Neural progenitor cell (in vitro differentiated cells): ENCODE results near the gene COQ5. TPM values are rescaled to one million over a fixed set of nuclear protein-coding genes. Genes with fewer than 3 reads are reported as not detected.
A peak's percentile ranks its signal among the peaks of the same experiment; 100 is the strongest.

Source experiments
- DNase-seq: peaks from one replicate; pipeline ENCODE4 v3.0.0-alpha.2; 2016; ENCODE audit warnings: low spot score
- H2AFZ ChIP-seq: fragments of 200-600 bp; sonication (generic); replicated peaks from 2 replicates; pipeline ENCODE4 v1.6.1; 2016; ENCODE audit warnings: antibody characterized with exemption
- H3F3A ChIP-seq: fragments of 200-600 bp; sonication (generic); 2 replicates; pipeline ENCODE4 v1.6.1; 2016; ENCODE audit warnings: antibody characterized with exemption, low read depth
- H3K27ac ChIP-seq: fragments of 200-600 bp; sonication (generic); 2 replicates; pipeline ENCODE4 v1.5.1; 2016; ENCODE audit warnings: mild to moderate bottlenecking
- H3K27me3 ChIP-seq: fragments of 200-600 bp; sonication (generic); 2 replicates; pipeline ENCODE4 v1.6.1; 2016; ENCODE audit warnings: mild to moderate bottlenecking, moderate library complexity
- H3K36me3 ChIP-seq: fragments of 200-600 bp; sonication (generic); 2 replicates; pipeline ENCODE4 v1.5.1; 2016
- H3K4me1 ChIP-seq: fragments of 200-600 bp; sonication (generic); 2 replicates; pipeline ENCODE4 v1.6.1; 2016; ENCODE audit warnings: mixed run types
- H3K4me2 ChIP-seq: fragments of 200-600 bp; sonication (generic); 2 replicates; pipeline ENCODE4 v1.6.1; 2016
- H3K4me3 ChIP-seq: fragments of 200-600 bp; sonication (generic); 2 replicates; pipeline ENCODE4 v1.5.1; 2016
- H3K79me2 ChIP-seq: fragments of 200-600 bp; sonication (generic); 2 replicates; pipeline ENCODE4 v1.6.1; 2016; ENCODE audit warnings: low read depth
- H3K9ac ChIP-seq: fragments of 200-600 bp; sonication (generic); 2 replicates; pipeline ENCODE4 v1.6.1; 2016
- H3K9me3 ChIP-seq: fragments of 200-600 bp; sonication (generic); 2 replicates; pipeline ENCODE4 v1.5.1; 2016; ENCODE audit warnings: low read depth
- H4K20me1 ChIP-seq: fragments of 200-600 bp; sonication (generic); 2 replicates; pipeline ENCODE4 v1.6.1; 2016; ENCODE audit warnings: low read depth
- H3K27ac Mint-ChIP-seq: 3 replicates; pipeline ENCODE4 v1.8.0; 2021; ENCODE audit warnings: mixed read lengths
- H3K27me3 Mint-ChIP-seq: 2 replicates; pipeline ENCODE4 v1.8.0; 2022; ENCODE audit warnings: low read depth, mild to moderate bottlenecking, inconsistent platforms, moderate library complexity, mixed read lengths; ENCODE audit not compliant: insufficient read depth
- H3K36me3 Mint-ChIP-seq: 3 replicates; pipeline ENCODE4 v1.8.0; 2021; ENCODE audit warnings: mixed read lengths
- H3K4me1 Mint-ChIP-seq: 3 replicates; pipeline ENCODE4 v1.8.0; 2021; ENCODE audit warnings: mixed read lengths
- H3K4me3 Mint-ChIP-seq: 3 replicates; pipeline ENCODE4 v1.8.0; 2021; ENCODE audit warnings: mild to moderate bottlenecking, moderate library complexity, mixed read lengths
- H3K9me3 Mint-ChIP-seq: 3 replicates; pipeline ENCODE4 v1.8.0; 2020; ENCODE audit warnings: mixed read lengths
- EZH2 ChIP-seq: fragments of 200-600 bp; sonication (generic); IDR thresholded peaks from 2 replicates; pipeline ENCODE4 v1.6.1; 2017; ENCODE audit warnings: antibody characterized with exemption, mild to moderate bottlenecking, moderate library complexity
- EZH2phosphoT487 ChIP-seq: fragments of 200-600 bp; sonication (generic); IDR thresholded peaks from 2 replicates; pipeline ENCODE4 v1.6.1; 2017; ENCODE audit warnings: antibody characterized with exemption
- small RNA-seq: library from RNA; depleted of rRNA; stranded (forward); fragments of <200 nt; gene quantifications from one replicate; pipeline ENCODE3, GENCODE V24; 2015
- total RNA-seq: library from RNA; depleted of rRNA; stranded (reverse); fragments of >200 nt; gene quantifications from 2 replicates; pipeline ENCODE4 v1.2.3, GENCODE V29; 2015; ENCODE audit warnings: low replicate concordance
- TF ChIP-seq, protein P1 (sequence below): fragments of 200-600 bp; sonication (generic); IDR thresholded peaks from 2 replicates; pipeline ENCODE4 v1.5.1; 2017; ENCODE audit warnings: antibody characterized with exemption, mild to moderate bottlenecking

The COQ5 gene
- total RNA-seq, 1 donor from 2014 or later = 72.7 TPM

DNA sequence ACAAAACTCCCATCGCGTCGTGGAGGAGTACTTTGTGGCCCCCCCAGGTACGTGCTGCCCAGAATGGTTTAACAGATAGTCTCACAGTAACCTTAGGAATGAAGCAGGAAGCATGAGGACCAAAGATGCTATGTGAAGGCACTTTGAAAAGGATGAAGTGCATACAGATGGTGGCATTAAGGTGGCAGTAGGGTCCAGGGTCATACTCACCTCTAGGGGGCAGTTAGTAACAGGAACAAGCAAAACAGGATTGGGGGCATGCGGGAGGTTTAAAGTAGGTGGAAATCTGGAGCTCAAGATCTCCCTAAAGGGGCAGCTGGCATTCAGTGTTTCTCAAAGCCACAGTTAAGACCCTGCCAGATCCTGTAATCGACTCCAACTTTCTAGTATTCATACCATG is 71.8 kb downstream of the COQ5 start:
- TF ChIP-seq EZH2phosphoT487 = no peak
- TF ChIP-seq, protein P1, sequence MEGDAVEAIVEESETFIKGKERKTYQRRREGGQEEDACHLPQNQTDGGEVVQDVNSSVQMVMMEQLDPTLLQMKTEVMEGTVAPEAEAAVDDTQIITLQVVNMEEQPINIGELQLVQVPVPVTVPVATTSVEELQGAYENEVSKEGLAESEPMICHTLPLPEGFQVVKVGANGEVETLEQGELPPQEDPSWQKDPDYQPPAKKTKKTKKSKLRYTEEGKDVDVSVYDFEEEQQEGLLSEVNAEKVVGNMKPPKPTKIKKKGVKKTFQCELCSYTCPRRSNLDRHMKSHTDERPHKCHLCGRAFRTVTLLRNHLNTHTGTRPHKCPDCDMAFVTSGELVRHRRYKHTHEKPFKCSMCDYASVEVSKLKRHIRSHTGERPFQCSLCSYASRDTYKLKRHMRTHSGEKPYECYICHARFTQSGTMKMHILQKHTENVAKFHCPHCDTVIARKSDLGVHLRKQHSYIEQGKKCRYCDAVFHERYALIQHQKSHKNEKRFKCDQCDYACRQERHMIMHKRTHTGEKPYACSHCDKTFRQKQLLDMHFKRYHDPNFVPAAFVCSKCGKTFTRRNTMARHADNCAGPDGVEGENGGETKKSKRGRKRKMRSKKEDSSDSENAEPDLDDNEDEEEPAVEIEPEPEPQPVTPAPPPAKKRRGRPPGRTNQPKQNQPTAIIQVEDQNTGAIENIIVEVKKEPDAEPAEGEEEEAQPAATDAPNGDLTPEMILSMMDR = peak; percentile 51
- no peak for TF ChIP-seq EZH2
- Histone ChIP-seq H3K36me3 (peaks cover 8% of the 10 kb centered on the region), H3K27me3 (no peaks in the 10 kb centered on the region), H2AFZ (no peak overlapping the region), H3K4me2 (no peak overlapping the region), H3K9ac (no peak overlapping the region), H3K4me3 (no peak overlapping the region), H3K4me1 (no peaks in the 10 kb centered on the region), H4K20me1 (peaks cover 17% of the 10 kb centered on the region), H3F3A (peaks cover 74% of the 10 kb centered on the region), H3K27ac (no peak overlapping the region), H3K79me2 (peaks cover 6% of the 10 kb centered on the region), H3K9me3 (no peaks in the 10 kb centered on the region)
- DNase-seq = peak; percentile 44
- Mint-ChIP-seq H3K36me3 (peaks cover 34% of the 10 kb centered on the region), H3K4me3 (no peak overlapping the region), H3K27me3 (no peaks in the 10 kb centered on the region), H3K4me1 (no peaks in the 10 kb centered on the region), H3K9me3 (no peaks in the 10 kb centered on the region), H3K27ac (no peak overlapping the region)

DNA sequence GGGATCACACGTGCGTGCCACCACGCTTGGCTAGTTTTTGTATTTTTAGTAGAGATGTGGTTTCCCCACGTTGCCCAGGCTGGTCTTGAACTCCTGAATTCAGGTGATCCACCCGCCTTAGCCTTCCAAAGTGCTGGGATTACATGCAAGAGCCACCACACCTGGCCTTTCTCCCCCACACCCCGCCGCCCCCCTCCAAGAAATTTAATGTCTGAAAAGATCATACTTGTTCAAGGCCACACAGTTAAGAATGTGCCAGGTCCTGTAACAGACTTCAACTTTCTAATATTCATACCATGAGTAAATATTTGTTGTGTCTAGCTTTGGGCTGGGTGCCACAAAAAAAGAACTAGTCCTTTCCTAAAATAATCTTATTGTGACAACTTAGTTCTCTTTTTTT is 73.7 kb downstream of the COQ5 start:
- Mint-ChIP-seq H3K27ac (no peak overlapping the region), H3K9me3 (no peaks in the 10 kb centered on the region), H3K4me1 (no peaks in the 10 kb centered on the region), H3K36me3 (peaks cover 27% of the 10 kb centered on the region), H3K4me3 (no peak overlapping the region), H3K27me3 (no peaks in the 10 kb centered on the region)
- H3K9me3 ChIP-seq = no peaks in the 10 kb centered on the region
- no peaks in the 10 kb centered on the region for H3K27me3 ChIP-seq
- H3K36me3 ChIP-seq = peaks cover 5% of the 10 kb centered on the region
- H2AFZ ChIP-seq = no peak overlapping the region
- H3K79me2 ChIP-seq = peaks cover 12% of the 10 kb centered on the region
- no peaks in the 10 kb centered on the region for H3K4me1 ChIP-seq
- H4K20me1 ChIP-seq = peaks cover 14% of the 10 kb centered on the region
- no peak overlapping the region for H3K9ac ChIP-seq
- TF ChIP-seq EZH2 (no peak), EZH2phosphoT487 (no peak)
- TF ChIP-seq, protein P1 = no peak
- no peak for DNase-seq
- peaks cover 62% of the 10 kb centered on the region for H3F3A ChIP-seq
- no peak overlapping the region for H3K4me3 ChIP-seq
- no peak overlapping the region for H3K4me2 ChIP-seq
- H3K27ac ChIP-seq = no peak overlapping the region

DNA sequence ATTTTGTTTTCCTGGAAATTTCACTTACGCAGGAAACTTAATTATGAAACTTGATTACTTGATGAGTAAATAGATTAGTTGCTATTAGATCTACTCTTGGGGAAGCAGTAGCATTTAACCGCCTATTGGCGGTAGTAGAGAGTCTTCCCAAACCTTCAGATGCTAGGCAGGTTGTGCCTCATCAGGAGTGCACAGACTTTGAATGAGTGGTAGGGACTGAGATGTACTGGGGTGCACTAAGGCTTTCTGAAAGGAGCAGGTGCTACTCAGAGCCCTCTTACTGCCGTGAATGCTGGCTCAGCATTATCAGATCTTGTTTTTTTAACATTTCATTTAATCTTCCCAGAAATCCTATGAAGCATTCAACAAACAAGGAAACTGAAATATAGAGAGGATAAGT is 75.0 kb downstream of the COQ5 start:
- no peaks in the 10 kb centered on the region for H3K27me3 Mint-ChIP-seq
- no peaks in the 10 kb centered on the region for H3K9me3 Mint-ChIP-seq
- peaks cover 14% of the 10 kb centered on the region for H4K20me1 ChIP-seq
- H3K4me1 Mint-ChIP-seq = no peaks in the 10 kb centered on the region
- H3F3A ChIP-seq = peaks cover 50% of the 10 kb centered on the region
- no peak overlapping the region for H3K9ac ChIP-seq
- H3K27me3 ChIP-seq = no peaks in the 10 kb centered on the region
- H3K27ac Mint-ChIP-seq = no peak overlapping the region
- H3K27ac ChIP-seq = no peak overlapping the region
- no peak overlapping the region for H3K4me3 Mint-ChIP-seq
- no peak overlapping the region for H3K4me3 ChIP-seq
- no peak for TF ChIP-seq EZH2
- TF ChIP-seq, protein P1 = peak; percentile 62
- DNase-seq = peak; percentile 45
- peaks cover 18% of the 10 kb centered on the region for H3K36me3 Mint-ChIP-seq
- H3K36me3 ChIP-seq = no peaks in the 10 kb centered on the region
- no peak overlapping the region for H2AFZ ChIP-seq
- no peaks in the 10 kb centered on the region for H3K4me1 ChIP-seq
- no peak overlapping the region for H3K4me2 ChIP-seq
- peaks cover 24% of the 10 kb centered on the region for H3K79me2 ChIP-seq
- H3K9me3 ChIP-seq = no peaks in the 10 kb centered on the region

Small RNA genes within 50 kb of the gene (small RNA-seq; reads per million reads assigned to genes)
- gene RF00019 = not detected

Other genes starting within 250 kb of the COQ5 start
- under 0.01 TPM in 1 of 2 replicates, not detected in the other for gene RNU4-2, start 237.3 kb downstream of the COQ5 start, total RNA-seq
- under 0.01 TPM in 2 replicates for gene RNU4-1, start 235.9 kb downstream of the COQ5 start, total RNA-seq
- 3.8 and 6.8 TPM in 2 replicates for gene SIRT4, start 226.8 kb downstream of the COQ5 start, total RNA-seq
- not detected in 2 replicates for gene PLA2G1B, start 201.4 kb downstream of the COQ5 start, total RNA-seq
- gene MSI1, start 160.0 kb downstream of the COQ5 start, total RNA-seq = 40.2 and 48.6 TPM in 2 replicates
- gene COX6A1, start 91.0 kb downstream of the COQ5 start, total RNA-seq = 296 and 432 TPM in 2 replicates
- 47.2 and 72.1 TPM in 2 replicates for gene TRIAP1, start 82.8 kb downstream of the COQ5 start, total RNA-seq
- 21.9 and 29.1 TPM in 2 replicates for gene GATC, start 82.7 kb downstream of the COQ5 start, total RNA-seq
- 257 and 273 TPM in 2 replicates for gene SRSF9, start 59.4 kb downstream of the COQ5 start, total RNA-seq
- 284 and 355 TPM in 2 replicates for gene DYNLL1, start 33.0 kb downstream of the COQ5 start, total RNA-seq
- gene RNF10, start 5.2 kb upstream of the COQ5 start, total RNA-seq = 75.9 and 131 TPM in 2 replicates
- 42.7 and 43.7 TPM in 2 replicates for gene POP5, start 52.2 kb upstream of the COQ5 start, total RNA-seq
- 0.47 and 1.6 TPM in 2 replicates for gene CABP1, start 111.5 kb upstream of the COQ5 start, total RNA-seq
- gene MLEC, start 158.0 kb upstream of the COQ5 start, total RNA-seq = 94.7 and 100 TPM in 2 replicates
- 58.4 and 58.9 TPM in 2 replicates for gene UNC119B, start 181.3 kb upstream of the COQ5 start, total RNA-seq
- gene ACADS, start 196.7 kb upstream of the COQ5 start, total RNA-seq = 0.88 and 4.2 TPM in 2 replicates